Activated CD4-positive, alpha-beta T cell treated with anti-CD3 and anti-CD28 coated beads for 4 hours (primary cell): ENCODE measurements around the gene RASGRP3.
"Not testable (repeated sequence)": the region's sequence is repeated elsewhere in the genome, so short reads cannot be mapped to it uniquely, and the experiment has no call there.

ENCODE experiments used
- DNase-seq, 2 donors: peaks; one replicate each; pipeline ENCODE4 v3.0.0-alpha.2; 2020

Gene RASGRP3

DNA sequence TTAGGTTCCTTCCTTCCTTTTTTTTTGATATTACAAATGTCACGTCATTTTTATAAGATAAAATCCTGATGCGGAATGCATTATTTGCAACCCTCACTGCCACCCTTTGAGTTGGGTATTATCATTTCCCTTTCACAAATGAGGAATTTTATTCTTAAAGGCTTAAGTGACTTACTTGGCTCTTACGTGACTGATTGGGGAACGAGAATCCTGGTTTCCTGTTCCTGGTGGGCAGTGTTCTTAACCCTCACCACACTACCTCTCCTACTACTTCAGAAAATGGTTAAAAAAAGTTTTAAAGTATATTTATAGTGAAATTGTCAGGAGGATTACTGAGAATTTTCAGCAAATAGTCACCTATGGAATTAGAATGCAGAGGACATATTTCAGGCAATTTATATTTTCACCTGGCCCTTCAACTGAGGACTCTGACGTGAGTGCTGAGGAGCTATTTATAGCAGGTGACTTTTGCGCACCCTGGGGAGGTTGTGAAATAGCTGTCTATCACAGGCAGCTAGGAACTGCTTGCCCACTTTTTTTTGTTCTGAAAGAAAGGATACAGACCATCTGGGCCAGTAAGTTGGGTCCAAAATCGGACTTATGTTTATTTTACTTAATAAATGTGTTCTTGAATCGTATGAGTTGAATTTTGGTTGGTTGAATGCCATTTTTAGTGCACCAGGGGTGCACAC lies 18.7 kb upstream of the RASGRP3 start:
- no peak for DNase-seq

DNA sequence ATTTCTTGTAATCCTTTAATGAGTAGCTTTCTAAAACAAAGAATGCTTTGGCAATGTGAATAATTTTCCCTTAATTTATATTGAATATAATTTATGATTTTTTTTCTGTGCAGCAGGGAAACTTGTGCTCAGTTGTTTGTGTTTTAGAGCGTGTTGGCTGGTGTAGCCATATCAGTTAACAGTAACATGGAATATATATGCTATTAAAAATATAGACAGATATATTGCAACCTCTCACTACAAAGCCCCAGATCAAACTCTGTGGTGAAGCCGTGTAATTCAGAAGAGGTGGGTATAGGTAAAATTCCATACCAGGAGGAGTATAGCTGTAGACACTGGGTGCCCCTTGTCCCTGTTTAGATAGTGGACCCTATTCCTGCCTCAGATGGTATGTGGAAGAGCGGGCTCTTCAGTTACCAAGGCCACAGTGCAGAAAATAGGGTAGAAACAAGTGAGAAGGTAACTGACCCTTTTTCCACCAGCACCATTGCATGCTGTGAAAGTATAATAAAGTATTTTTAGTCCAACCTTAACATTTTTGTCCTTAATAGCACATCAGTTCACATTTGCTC lies 18.1 kb upstream of the RASGRP3 start:
- no peak for DNase-seq

DNA sequence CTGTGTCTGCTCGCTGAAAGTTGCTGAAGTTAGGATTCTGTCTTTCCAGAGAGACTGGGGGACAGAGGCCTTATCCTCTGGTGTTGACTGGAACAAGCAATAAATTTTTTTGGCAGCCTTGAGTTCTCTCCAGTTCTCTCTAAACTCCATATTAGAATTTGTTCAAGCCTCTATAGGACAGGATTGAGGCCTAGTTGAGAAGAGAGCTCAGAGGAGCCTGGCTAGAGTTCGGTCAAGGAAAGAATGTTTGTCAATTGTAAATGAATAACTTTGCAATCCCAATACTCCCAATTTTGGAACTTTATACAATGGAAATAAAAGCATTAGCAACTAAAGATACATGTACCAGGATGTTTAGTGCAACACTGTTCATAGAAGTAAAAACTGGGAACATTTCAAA lies 16.7 kb upstream of the RASGRP3 start:
- DNase-seq, result no peak

DNA sequence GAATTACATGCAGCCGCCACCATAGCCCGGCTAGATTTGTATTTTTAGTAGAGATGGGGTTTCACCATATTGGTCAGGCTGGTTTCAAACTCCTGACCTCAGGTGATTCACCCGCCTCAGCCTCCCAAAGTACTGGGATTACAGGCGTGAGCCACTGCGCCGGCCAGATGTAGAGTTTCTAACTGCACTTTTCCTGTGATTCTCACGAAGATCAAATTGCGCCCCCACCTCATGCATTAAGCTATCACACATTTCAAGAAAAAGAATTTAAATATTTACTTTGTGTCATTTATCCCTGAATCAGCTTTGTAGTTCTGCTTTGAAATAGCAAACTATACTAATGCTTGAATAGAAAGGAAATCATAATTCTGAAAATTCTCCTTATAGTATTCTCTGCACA lies 13.9 kb upstream of the RASGRP3 start:
- not testable (repeated sequence) for DNase-seq

DNA sequence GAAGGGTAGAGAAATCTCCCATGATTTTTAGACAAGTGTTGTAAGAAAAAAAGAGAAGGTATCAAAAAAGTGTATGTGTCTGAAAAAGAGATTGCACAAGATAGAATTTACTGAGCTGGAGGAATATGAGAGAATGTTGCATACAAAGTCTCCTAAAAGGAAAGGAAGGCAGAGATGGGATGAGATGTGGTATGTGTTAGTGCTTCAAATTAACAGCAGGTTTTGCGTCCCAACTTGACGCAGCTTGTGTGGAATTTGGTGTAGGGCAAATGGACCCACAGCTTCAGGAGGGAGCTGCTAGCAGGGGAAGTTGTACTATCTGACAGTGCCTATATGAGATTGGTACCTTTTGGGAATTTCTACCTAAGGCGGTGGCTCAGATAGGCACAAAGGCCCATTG lies 9.0 kb upstream of the RASGRP3 start:
- no peak for DNase-seq

DNA sequence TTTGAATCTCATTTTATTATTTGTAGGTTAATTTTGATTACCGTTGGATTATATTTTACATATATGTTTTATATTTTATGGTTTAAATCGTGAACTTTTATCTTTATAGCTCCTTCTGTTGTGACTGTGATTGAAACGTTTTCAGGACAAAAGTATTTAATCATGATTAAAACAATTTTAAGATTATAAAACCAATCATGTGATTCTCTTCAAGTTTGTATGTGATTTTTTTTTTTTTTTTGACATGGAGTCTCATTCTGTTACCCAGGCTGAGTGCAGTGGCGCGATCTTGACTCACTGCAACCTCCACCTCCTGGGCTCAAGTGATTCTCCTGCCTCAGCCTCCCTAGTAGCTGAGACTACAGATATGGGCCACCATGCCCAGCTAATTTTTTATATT lies 7.2 kb upstream of the RASGRP3 start:
- DNase-seq, result no peak

DNA sequence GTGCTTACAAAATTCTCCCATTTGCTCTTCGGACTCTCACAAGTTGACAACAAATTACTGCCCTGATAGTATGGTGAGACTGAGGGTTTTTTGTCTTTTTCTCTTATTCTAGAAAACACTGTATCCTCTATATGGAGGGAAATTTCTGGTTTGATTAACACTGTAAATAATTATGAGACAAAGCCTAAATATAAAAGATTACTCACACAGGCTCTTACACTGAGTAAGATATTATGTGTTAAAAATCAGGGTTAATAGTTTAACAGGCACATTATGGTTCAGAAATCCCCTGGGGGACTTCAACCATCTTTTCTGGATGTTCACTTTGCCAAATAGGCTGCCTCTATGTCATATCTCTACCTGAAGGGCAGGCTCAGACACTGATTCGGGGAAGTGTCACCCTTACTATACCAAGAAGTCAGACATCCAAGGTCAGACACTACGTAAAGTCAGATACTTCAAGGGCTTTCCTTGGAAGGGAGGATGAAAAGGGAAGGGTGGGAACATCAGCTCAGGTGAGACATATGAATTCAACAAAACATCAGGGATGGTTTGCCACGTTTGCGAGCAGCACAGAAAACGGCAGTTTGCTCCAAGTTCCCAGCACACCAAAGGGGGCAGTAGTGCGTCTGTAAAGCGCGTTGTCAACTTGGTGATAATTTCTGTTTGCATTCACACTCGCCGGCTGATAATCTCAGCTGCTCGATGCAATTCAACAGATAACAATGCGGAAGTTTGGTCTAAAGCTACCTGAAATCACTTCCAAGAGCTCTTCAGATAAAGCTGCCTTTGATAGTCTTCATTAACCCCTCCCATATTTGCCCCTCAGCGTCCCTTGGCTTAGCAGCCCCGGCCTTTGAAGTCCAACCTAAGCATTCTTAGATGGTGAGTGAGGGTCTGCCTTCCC lies 972 bp upstream of the RASGRP3 start:
- peak; percentile 77 to 85 for DNase-seq

DNA sequence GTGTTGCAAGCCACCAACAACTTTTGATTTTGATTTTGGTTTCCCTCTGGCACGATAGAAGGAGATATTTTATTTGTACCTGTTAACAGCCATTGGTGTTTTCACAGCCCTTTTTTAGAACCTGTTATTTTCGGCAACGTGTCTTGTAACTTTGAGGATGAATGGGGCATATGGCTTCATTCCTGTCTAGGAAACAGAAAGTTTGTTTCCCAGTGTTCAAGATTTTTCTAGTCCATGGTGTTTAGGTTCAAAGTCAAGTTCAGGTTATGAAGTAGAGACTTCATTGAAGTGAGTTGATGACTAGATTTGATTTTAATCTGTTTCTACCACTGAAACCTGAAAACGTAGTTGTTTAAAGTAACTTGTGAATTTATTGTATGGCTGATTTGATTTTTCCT lies 343 bp downstream of the RASGRP3 start:
- no peak for DNase-seq

DNA sequence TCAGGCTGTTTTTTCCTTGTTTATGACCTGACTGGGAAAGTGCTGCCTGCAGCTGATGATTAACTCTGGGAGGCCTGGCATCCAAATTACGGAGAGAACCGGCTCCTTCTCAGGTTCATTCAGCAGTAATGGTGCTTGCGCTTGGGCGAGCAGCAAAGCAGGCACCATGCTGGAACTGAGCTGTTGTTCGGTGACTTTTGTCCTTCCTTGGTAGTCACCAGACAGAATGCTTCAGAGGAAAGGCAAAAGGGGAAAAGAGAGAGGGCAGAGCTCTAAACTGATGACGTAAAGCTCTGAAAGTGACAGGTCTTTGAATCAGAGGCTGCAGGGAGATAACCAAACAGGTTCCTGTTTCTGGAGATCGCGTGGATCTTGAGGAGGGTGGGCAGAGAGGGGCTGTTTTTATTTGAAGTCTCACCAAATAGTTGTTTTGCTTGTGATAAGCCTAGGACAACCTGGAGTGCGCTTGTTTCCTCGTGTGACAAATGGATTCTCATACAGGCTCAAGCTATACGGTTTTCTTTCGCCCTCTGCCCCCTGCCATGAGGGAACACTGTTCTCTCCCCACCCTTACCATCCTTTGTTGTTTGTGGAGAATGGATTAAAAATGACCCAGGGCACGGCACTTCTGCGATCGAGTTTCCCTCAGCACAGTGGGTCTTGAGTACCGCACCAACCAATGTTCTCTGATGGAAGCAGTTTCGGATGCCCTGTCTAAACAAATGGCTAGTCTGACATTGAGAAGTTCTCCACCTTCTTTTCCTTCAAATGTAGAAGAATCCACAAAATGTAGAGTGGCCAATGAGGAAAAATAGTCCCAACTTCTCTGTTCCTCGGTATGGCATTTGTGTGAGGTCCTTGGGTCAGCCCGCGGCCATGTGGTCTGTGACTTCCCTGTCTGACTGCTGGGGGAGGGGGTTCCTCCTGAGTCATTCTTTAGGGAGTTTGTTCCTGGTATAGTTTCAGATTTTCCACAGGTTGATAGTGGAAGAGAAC lies 1.3 kb downstream of the RASGRP3 start:
- DNase-seq, result peak in 1 of 2 donors; percentile 7

DNA sequence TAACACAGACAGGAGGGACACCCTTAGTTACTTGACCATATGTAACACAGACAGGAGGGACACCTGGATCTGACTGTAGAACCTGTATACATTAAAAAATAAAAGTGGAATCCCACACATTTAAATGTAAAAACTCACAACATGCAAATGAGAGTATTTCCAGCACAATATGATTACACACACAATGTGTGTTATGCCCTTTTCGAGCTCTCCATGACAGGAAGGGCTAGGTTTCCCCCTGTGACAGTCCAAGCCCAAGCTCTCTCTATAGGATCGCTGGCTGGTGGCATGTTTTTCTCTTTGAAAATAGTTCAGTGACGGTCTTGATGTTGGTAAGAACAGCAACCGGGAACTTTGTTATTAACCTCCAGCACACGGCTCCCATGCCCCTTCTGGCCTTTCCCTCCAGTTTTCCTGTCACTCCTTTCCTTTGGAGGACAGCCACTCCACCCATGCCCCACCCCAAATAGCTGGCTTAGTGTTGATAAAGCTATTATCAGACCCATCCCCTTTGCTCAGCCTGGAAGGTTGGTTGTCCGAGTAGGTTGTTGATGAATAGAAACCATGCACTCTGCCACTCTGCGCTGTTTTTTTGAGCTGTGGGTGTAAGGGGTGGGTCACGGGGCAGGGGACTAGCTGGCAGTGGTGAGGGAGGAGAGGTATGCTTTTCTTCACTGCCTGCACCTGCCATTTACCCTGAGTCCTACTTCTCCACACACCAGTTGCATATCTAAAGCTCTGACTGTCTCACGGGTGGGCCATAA lies 2.7 kb downstream of the RASGRP3 start:
- DNase-seq, result no peak

DNA sequence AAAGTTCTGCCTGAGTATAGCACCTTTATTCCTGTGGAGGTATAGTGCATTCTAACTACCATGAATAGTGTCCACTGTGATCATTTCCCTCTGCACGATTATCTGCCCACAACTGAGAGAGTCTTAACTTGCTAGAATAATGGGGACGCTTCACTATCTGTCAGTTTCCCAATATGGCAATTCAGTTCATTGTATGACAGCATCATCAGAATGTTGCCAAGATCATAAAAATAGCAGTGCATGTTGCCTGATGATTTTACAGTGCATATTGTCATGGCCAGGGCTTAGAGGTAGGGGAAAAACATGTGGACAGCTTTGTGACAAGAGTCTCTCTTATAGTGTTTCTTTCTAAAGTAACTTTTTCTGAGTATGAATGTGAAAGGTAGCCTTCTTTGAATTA lies 6.1 kb downstream of the RASGRP3 start:
- no peak for DNase-seq

DNA sequence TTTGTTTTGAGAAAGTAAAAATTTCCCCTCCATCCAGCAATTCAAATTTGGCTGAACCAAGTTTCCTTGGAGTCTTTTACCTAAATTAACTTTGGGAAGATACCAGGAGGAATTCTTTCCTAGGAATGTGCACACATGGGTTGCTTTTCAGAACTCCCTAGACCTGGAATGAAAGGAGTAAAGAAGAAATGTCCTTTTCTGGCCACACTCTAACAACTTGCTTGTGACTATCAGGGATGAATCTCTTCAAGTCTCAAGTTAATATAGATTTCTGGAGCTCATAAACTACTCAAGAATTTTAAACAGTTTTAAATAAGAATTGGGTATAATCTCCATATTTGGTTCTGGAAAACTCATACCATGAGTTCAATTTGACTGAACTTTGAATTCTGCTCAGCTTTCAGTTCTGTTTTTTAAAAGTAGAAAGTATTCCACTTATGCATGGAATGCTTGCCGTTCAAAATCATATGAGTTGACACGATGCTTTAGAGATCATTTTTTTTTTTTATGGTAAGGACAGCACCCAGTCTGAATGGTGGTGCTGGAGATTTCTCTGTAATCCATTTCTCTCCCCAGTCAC lies 7.7 kb downstream of the RASGRP3 start:
- no peak for DNase-seq

DNA sequence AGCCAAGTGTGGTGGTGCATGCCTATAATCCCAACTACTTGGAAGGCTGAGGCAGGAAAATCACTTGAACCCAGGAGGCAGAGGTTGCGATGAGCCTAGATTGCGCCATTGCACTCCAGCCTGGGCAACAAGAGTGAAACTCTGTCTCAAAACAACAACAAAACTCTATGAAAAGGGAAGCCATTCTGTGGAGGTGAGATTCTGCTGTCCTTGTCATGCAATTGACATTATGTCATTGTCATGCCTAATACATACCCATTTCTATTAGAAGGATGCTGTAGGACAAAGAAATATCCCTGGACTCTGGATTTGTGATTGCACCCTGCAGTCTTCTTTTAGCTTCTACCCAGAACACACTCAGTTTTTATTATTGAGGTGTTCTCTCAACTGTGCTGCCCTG lies 8.6 kb downstream of the RASGRP3 start:
- no peak for DNase-seq

DNA sequence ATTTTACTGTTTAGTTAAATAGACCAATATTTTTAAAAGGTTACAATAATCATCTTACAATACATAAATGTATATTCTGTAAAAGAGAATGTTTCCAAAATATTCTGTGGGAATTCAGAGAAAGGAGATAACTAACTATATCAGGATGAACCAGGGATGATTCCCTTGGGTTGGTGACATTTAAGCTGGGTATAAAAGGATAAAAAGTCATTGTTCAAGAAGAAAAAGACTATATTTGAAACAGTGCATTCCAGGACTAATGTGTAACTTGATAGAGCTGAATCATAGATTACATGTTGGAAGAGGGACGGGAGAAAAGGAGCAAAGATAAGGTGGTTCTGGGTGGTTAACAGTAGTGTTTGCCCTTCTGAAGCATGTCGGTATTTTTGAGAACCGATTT lies 10.1 kb downstream of the RASGRP3 start:
- DNase-seq, result no peak

DNA sequence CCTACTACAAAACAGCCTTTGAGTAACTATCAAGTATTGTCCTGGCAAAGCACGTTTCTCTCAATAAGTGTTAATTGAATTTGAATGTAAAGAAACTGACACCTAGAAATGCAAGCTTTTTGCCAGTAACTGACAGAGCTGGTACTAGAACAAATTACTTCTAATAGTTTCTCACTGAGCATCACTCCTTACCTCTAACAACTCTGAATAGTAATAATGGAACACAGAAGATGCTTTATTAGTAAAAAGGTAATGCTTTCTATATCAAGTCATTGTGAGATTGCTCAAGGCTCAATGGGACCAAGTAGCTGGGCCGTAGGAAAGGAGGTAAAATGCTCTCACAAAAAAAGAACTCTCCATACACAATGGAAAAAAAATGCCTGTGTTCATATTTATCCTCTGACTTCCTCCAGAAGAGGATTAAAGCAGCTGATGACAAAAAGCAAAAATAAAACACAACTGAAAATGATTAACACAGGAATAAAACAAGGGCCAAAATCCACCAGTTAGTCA lies 11.8 kb downstream of the RASGRP3 start:
- DNase-seq, result no peak

DNA sequence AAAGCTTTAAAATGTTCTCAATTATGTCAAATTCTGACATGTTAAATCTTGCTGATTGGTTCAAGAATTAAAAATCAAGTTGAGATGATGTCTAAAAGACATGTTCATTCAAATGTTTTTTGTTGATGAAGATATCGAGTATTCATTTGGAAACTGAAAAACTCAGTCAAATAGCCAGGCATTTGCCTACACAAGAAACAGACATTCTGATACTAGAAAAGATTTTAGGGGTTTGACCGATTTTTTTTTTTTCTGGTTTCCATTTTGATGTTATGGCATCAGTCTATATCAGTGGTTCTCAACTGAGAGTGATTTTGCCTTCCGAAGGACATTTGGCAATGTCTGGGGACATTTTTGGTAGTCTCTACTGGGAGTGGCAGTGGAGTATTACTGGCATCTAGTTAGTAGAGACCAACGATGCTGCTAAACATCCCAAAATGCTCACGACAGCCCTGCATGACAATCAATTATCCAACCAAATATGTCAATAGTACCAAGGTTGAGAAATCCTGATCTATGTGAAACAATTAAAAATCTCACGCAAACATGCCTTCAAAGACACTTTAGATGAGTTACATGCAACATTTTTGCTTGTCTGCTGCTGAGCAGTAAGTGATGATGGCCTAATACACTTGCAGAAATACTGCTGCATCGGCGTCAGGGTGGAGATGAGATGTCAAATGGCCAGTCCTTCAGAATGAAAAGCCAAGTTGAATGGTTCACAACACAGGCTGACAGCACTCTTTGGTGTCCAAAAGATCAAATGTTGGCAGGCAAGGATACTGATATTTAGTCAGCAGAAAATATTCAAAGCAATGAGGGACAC lies 12.5 kb downstream of the RASGRP3 start:
- no peak for DNase-seq

DNA sequence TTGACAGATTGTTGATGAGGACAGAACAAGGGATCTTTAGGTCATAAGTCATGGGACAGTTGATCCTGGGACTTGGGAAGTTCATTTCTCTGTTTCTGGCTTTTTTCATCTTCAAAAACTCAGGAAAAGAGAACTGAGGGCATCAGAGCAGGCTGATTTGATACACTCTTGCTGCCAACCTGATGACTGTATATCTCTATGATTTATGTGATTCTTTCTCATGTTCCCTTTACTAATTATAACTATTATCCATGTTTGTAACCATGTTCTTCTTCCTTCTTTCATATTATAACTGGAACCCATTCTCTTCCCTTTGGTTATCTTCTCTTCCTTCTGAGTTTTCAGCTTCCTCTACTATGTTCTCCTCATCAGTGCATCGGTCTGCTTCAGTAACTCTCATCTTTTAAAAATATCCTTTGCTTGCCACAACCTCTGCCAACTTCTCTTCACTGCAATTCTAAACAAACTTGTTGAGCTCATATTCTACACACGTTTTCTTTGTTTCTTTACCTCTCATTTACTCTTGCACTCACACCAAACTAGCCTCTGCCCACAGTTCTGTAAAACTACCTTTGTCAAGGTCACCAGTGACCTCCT lies 13.5 kb downstream of the RASGRP3 start:
- no peak for DNase-seq

DNA sequence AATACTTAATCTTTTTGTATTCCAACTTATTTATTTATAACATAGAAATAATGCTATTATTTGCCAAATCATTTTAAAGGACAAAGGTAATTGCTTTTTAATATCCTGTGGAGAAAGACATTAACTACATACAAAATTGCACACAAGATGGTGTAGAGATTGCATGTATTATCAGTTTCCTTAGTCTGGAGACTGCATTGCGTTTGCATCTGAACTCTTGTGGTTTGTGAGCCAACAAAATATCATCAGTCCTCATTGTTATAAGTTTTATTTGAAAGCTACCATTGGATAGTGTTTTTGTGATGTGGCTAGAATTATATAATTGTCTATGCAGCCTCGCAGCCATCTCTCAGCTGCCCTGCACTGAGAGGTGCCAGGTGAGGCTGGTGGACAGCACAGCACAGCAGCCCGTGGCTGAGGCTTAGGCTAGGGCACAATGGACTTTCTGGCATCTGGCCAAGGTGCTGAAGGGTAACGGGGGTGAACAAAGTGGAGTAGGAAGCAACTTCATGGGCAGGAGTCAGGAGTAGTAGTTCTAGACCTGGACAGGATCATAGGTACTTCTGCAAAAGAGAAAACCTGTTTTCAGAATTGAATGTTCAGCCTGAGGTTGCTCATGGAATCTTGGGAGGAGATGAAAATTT lies 15.1 kb downstream of the RASGRP3 start:
- DNase-seq, result no peak

DNA sequence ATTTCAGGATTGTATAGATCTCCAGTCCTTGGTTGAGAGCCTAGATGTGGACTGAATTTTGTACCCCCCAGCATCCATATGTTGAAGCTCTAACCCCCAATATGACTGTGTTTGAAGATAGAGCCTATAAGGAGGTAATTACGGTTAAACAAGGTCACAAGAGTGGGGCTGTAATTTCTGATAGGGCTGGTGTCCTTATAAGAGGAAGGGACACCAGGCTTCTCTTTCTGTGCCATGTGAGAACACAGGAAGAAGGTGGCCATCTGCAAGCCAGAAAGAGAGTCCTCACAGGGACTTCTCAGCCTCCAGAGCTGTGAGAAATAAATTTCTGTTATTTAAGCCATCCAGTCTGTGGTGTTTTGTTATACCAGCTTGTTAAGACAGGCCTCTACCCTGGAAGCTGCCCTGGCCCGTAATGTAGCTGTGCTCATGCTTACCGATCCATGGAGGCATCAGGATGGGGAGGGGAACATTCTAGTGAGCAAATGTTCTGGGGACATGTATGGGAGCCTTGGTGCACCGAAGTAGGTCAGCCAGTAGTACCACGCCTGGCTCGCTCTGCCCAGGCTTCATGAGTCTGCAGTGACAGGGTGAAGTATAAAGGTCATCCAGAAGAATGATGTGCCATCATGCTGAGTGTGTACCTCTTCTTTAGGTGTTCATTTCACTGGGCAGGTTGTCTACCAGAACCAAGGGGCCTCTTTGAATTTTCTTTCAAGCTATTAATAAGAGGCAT lies 16.1 kb downstream of the RASGRP3 start:
- DNase-seq, result no peak
